Tibial nerve (tissue), 4 donors: ENCODE data around the gene CASZ1.

ENCODE experiments used
- CTCF ChIP-seq, 5 experiments: fragments of 200-600 bp in 3 of 5; fragments of 450-650 bp in 2 of 5; sonication (generic) in 3 of 5; IDR thresholded peaks; one replicate each; pipeline ENCODE4 v1.5.1; 2016 to 2019; ENCODE audit warnings: antibody characterized with exemption in 5 of 5, mild to moderate bottlenecking in 3 of 5, moderate library complexity in 2 of 5
- EP300 ChIP-seq, 2 donors: sonication (generic); formaldehyde crosslinking; IDR thresholded peaks; one replicate each; pipeline ENCODE4 v1.6.1; 2017; ENCODE audit warnings: antibody characterized with exemption in 2 of 2, mild to moderate bottlenecking in 1 of 2
- POLR2A ChIP-seq, 2 donors: fragments of 450-650 bp; IDR thresholded peaks; one replicate each; pipeline ENCODE4 v1.6.1; 2017; ENCODE audit warnings: antibody characterized with exemption in 2 of 2, mild to moderate bottlenecking in 2 of 2, moderate library complexity in 2 of 2

- no peak for TF ChIP-seq CTCF (IDR thresholded peaks at IDR 0.05)
- no peak for TF ChIP-seq EP300 (IDR thresholded peaks at IDR 0.05)
- no peak for TF ChIP-seq POLR2A (IDR thresholded peaks at IDR 0.05)
Observed at GRCh38 chr1:10624256-10625050, 172.0 kb downstream of the CASZ1 start.
